HFFc6 (cell line): Measurements from ENCODE around the gene SAC3D1. TPM values are rescaled to one million over a fixed set of nuclear protein-coding genes. Genes with fewer than 3 reads are reported as not detected.

Experiments
- DNase-seq: peaks from one replicate; pipeline ENCODE4 v3.0.0-alpha.2; 2018
- H3K27ac Mint-ChIP-seq: 2 replicates; pipeline ENCODE4 v1.8.0; 2020; ENCODE audit warnings: mild to moderate bottlenecking, mixed read lengths
- H3K27me3 Mint-ChIP-seq: 2 replicates; pipeline ENCODE4 v1.8.0; 2021; ENCODE audit warnings: mild to moderate bottlenecking, moderate library complexity, mixed read lengths; ENCODE audit not compliant: insufficient read depth
- H3K36me3 Mint-ChIP-seq: 2 replicates; pipeline ENCODE4 v1.8.0; 2021; ENCODE audit warnings: low read depth, mixed read lengths
- H3K4me1 Mint-ChIP-seq: 2 replicates; pipeline ENCODE4 v1.8.0; 2020; ENCODE audit warnings: low read depth, mixed read lengths
- H3K4me3 Mint-ChIP-seq: 2 replicates; pipeline ENCODE4 v1.8.0; 2020; ENCODE audit warnings: mild to moderate bottlenecking, moderate library complexity, mixed read lengths
- H3K9me3 Mint-ChIP-seq: 2 replicates; pipeline ENCODE4 v1.8.0; 2020; ENCODE audit warnings: mild to moderate bottlenecking, mixed read lengths
- CTCF ChIP-seq: fragments of 200-600 bp; sonication (generic); IDR thresholded peaks from 2 replicates; pipeline ENCODE4 v1.5.0; 2021; ENCODE audit warnings: antibody characterized with exemption, mild to moderate bottlenecking
- total RNA-seq, 6 experiments: library from RNA; stranded (reverse); fragmentation: NEBNext Ultra II Directional; extraction: Animal tissue kit (Norgen Biotek cat#: 25700); gene quantifications; 2 replicates in 1 of 6; 3 replicates in 5 of 6; pipeline ENCODE4 v1.2.3, GENCODE V29; 2021

Gene SAC3D1
- total RNA-seq, 6 experiments from 2014 or later, result 15.3 to 21.5 (median 18.0) TPM

GRCh38 chr11:65084598-65085375 lies 43.8 kb downstream of the SAC3D1 start:
- no peak for TF ChIP-seq CTCF
- no peak for DNase-seq
- peaks cover 41% of the 10 kb centered on the region for H3K4me1 Mint-ChIP-seq

GRCh38 chr11:65085446-65085845 lies 44.4 kb downstream of the SAC3D1 start:
- Mint-ChIP-seq H3K27me3 (peaks cover 1% of the 10 kb centered on the region; the same call in 1 of the 2 replicates), H3K4me3 (peak overlapping the region; percentile 98), H3K27ac (peak overlapping the region; percentile 19), H3K9me3 (no peaks in the 10 kb centered on the region), H3K36me3 (peaks cover 35% of the 10 kb centered on the region), H3K4me1 (peaks cover 39% of the 10 kb centered on the region)
- no peak for DNase-seq
- no peak for TF ChIP-seq CTCF

More at GRCh38 chr11:65084598-65085375, 43.8 kb downstream of the SAC3D1 start:
- no peaks in the 10 kb centered on the region; the same call in 1 of the 2 replicates for H3K27me3 Mint-ChIP-seq
- no peaks in the 10 kb centered on the region for H3K9me3 Mint-ChIP-seq
- H3K4me3 Mint-ChIP-seq, result peak overlapping the region; percentile 98
- peaks cover 37% of the 10 kb centered on the region for H3K36me3 Mint-ChIP-seq
- H3K27ac Mint-ChIP-seq, result peak overlapping the region; percentile 97

- Mint-ChIP-seq H3K9me3 (no peaks in the 10 kb centered on the region), H3K4me1 (peaks cover 32% of the 10 kb centered on the region), H3K27ac (no peak overlapping the region), H3K36me3 (peaks cover 30% of the 10 kb centered on the region), H3K27me3 (peaks cover 1% of the 10 kb centered on the region; the same call in 1 of the 2 replicates), H3K4me3 (no peak overlapping the region)
- no peak for DNase-seq
- TF ChIP-seq CTCF, result no peak
Measured at GRCh38 chr11:65086809-65087208, 45.8 kb downstream of the SAC3D1 start.

- Mint-ChIP-seq H3K4me3 (no peak overlapping the region), H3K4me1 (peaks cover 28% of the 10 kb centered on the region), H3K27ac (no peak overlapping the region), H3K36me3 (peaks cover 30% of the 10 kb centered on the region), H3K27me3 (peaks cover 1% of the 10 kb centered on the region; the same call in 1 of the 2 replicates), H3K9me3 (no peaks in the 10 kb centered on the region)
- TF ChIP-seq CTCF, result no peak
- no peak for DNase-seq
Measured at GRCh38 chr11:65087216-65087615, 46.2 kb downstream of the SAC3D1 start.

- DNase-seq, result no peak
- TF ChIP-seq CTCF, result no peak
- Mint-ChIP-seq H3K9me3 (no peaks in the 10 kb centered on the region), H3K4me3 (no peak overlapping the region), H3K27me3 (peaks cover 1% of the 10 kb centered on the region; the same call in 1 of the 2 replicates), H3K4me1 (peaks cover 22% of the 10 kb centered on the region), H3K36me3 (peaks cover 27% of the 10 kb centered on the region), H3K27ac (no peak overlapping the region)
Measured at GRCh38 chr11:65087827-65088226, 46.8 kb downstream of the SAC3D1 start.
